MCF 10A (cell line): ENCODE measurements around the gene KRT71. TPM values are rescaled to one million over a fixed set of nuclear protein-coding genes. Genes with fewer than 3 reads are reported as not detected.
A peak's percentile ranks its signal among the peaks of the same experiment; 100 is the strongest.

Experiments
- BruUV-seq: library from RNA; stranded (reverse); fragments of 400-500 nt; replicated peaks from 2 replicates; lab custom pipeline; 2021; lab: Mats Ljungman, UMichigan
- CTCF ChIA-PET: fragments of 300-600 bp; sonication (Branson Sonifier 250); formaldehyde crosslinking; extraction: SDS; loops from one replicate; lab custom pipeline; 2021; ENCODE audit warnings: antibody characterized with exemption, inconsistent platforms; lab: Yijun Ruan, JAX
- POLR2A ChIA-PET: fragments of 300-600, 350-650 bp; sonication (Branson Sonifier 250); formaldehyde crosslinking; extraction: SDS; loops from one replicate; lab custom pipeline; 2020; ENCODE audit warnings: antibody characterized with exemption, inconsistent platforms; lab: Yijun Ruan, JAX
- DNase-seq: peaks from one replicate; pipeline ENCODE4 v3.0.0-alpha.2; 2018; ENCODE audit not compliant: unreplicated experiment
- H3K27ac Mint-ChIP-seq: one replicate; pipeline ENCODE4 v1.8.0; 2022; ENCODE audit warnings: mild to moderate bottlenecking, low read depth, mixed read lengths; ENCODE audit not compliant: unreplicated experiment
- H3K27me3 Mint-ChIP-seq: one replicate; pipeline ENCODE4 v1.8.0; 2022; ENCODE audit warnings: mixed read lengths; ENCODE audit not compliant: insufficient read depth, unreplicated experiment
- H3K36me3 Mint-ChIP-seq: one replicate; pipeline ENCODE4 v1.8.0; 2022; ENCODE audit warnings: mild to moderate bottlenecking, moderate library complexity, mixed read lengths; ENCODE audit not compliant: insufficient read depth, unreplicated experiment
- H3K4me1 Mint-ChIP-seq: one replicate; pipeline ENCODE4 v1.8.0; 2022; ENCODE audit warnings: mixed read lengths; ENCODE audit not compliant: insufficient read depth, unreplicated experiment
- H3K4me3 Mint-ChIP-seq: one replicate; pipeline ENCODE4 v1.8.0; 2022; ENCODE audit warnings: mild to moderate bottlenecking, moderate library complexity, mixed read lengths; ENCODE audit not compliant: unreplicated experiment
- H3K9me3 Mint-ChIP-seq: one replicate; pipeline ENCODE4 v1.8.0; 2022; ENCODE audit warnings: mixed read lengths; ENCODE audit not compliant: unreplicated experiment
- intact Hi-C: fragments of 100-400 bp; cut with micrococcal nuclease; formaldehyde crosslinking; loops from 2 replicates; pipeline ENCODE4 v1.14.1; 2022
- total RNA-seq: library from RNA; stranded (reverse); gene quantifications from 2 replicates; pipeline ENCODE4 v1.2.3, GENCODE V29; 2022
- TF ChIP-seq, protein P1 (sequence below): fragments of 200-600 bp; IDR thresholded peaks from one replicate; pipeline ENCODE4 v1.8.0; 2022; ENCODE audit warnings: antibody characterized with exemption, mild to moderate bottlenecking; ENCODE audit not compliant: unreplicated experiment

KRT71 gene
- total RNA-seq, 1 experiment from 2014 or later: not detected

DNA sequence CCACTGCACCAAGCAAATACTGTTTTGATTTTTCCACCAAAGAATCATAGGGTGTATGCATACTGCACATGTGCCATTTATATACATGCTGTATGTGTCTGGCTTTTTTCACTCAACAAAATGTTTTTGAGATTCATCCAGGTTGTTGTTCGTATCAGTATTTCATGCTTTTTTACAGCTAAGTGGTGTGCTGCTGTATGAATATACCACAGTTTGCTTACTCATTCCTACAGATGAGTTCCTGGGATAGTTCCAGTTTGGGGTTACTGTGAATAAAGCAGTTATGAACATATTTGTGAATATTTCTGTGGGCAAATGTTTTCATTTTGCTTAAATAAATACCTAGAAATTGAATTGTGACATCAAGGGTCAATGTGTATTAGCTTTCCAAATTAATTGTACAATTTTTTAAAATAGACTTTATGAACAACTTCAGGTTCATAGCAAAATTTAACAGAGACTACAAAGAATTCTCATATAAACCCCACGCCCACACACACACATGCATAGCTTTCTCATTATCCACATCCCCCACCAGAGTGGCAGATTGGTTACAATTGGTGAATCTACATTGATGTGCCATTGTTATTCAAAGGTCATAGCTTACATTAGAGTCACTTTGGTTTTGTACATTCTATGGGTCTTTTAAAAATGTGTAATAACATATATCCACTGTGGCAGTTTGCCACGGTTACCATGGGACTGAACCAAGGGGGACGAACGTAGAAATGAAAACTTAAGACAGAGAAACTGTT, 53.0 kb downstream of the KRT71 start:
- no peak overlapping the region for H3K27ac Mint-ChIP-seq

DNA sequence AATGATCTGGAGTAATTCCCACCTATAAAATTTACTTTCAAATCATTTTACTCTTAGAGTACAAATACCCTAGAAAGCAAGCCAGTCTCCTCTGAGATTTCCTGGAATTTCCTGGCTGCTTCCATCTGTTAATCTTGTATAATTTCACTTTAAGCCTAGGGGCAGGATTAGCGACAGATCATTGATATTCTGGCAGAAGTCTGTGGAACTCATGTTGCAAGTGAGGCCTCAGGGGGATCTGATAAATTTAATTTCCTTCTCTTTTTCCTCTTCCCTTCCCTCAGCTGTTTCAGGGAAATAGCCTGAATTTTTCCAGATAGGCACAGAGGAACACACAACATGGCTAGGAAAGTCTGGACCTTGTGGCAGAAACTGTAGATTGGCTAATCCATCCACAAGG, 54.0 kb downstream of the KRT71 start:
- H3K36me3 Mint-ChIP-seq: no peaks in the 10 kb centered on the region
- H3K27me3 Mint-ChIP-seq: no peaks in the 10 kb centered on the region
- TF ChIP-seq, protein P1, sequence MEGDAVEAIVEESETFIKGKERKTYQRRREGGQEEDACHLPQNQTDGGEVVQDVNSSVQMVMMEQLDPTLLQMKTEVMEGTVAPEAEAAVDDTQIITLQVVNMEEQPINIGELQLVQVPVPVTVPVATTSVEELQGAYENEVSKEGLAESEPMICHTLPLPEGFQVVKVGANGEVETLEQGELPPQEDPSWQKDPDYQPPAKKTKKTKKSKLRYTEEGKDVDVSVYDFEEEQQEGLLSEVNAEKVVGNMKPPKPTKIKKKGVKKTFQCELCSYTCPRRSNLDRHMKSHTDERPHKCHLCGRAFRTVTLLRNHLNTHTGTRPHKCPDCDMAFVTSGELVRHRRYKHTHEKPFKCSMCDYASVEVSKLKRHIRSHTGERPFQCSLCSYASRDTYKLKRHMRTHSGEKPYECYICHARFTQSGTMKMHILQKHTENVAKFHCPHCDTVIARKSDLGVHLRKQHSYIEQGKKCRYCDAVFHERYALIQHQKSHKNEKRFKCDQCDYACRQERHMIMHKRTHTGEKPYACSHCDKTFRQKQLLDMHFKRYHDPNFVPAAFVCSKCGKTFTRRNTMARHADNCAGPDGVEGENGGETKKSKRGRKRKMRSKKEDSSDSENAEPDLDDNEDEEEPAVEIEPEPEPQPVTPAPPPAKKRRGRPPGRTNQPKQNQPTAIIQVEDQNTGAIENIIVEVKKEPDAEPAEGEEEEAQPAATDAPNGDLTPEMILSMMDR: no peak
- H3K9me3 Mint-ChIP-seq: peaks cover 7% of the 10 kb centered on the region
- no peak overlapping the region for H3K27ac Mint-ChIP-seq
- no TSS peak for BruUV-seq
- no peak for DNase-seq
- ChIA-PET CTCF (interaction anchor here (1.5 kb wide), 2 partner anchors 13 to 18 kb away, joined by 3 to 6 read pairs; no protein-coding TSS in a partner anchor), POLR2A (interaction anchor here (27.6 to 28.5 kb wide), 2 partner anchors 5 to 14 kb away, joined by 1235 read pairs; partner anchors contain the start of genes KRT5 and KRT6A)
- intact Hi-C loops: no loop called here
- H3K4me3 Mint-ChIP-seq: no peak overlapping the region
- peaks cover 66% of the 10 kb centered on the region for H3K4me1 Mint-ChIP-seq

More for the DNA sequence above, 53.0 kb downstream of the KRT71 start:
- DNase-seq: peak; percentile 25
- TF ChIP-seq, protein P1: no peak
- Mint-ChIP-seq H3K4me1 (peaks cover 56% of the 10 kb centered on the region), H3K4me3 (no peak overlapping the region), H3K36me3 (no peaks in the 10 kb centered on the region), H3K27me3 (no peaks in the 10 kb centered on the region), H3K9me3 (peaks cover 7% of the 10 kb centered on the region)
- no TSS peak for BruUV-seq
- intact Hi-C loops: no loop called here
- POLR2A ChIA-PET: interaction anchor here (0.5 to 28.5 kb wide), 8 partner anchors 6 to 365 kb away, joined by 3 to 1235 read pairs (median 4); partner anchors contain the start of genes KRT5 and KRT6A
- CTCF ChIA-PET: interaction anchor here (0.6 to 1.5 kb wide), 11 partner anchors 10 to 481 kb away, joined by 3 to 7 read pairs (median 3); no protein-coding TSS in a partner anchor

DNA sequence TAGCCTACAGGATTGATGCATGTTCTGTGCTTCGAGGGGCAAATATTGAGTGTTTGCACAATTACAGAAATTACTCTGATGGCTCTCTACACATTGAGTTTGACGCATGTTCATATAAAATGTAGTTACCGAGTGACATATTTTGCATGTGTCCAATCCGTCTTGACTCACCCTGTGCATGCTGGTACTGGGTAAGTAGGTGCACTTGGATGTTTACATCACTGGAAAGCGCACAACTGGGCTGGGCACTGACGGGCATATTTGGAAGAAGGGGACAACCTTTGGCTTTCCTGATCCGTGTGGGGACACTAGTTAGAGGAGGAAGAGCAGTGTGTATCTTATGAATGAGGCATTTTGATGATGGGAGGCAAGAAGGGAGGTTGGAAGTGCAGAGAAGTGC, 55.0 kb downstream of the KRT71 start:
- ChIA-PET CTCF (interaction anchor here (1.0 to 5.6 kb wide), 3 partner anchors 9 to 115 kb away, joined by 4 to 50 read pairs (median 16); no protein-coding TSS in a partner anchor), POLR2A (interaction anchor here (5.6 to 28.5 kb wide), 3 partner anchors 14 to 378 kb away, joined by 117 to 1235 read pairs (median 141); partner anchors contain the start of gene KRT5)
- Mint-ChIP-seq H3K27me3 (no peaks in the 10 kb centered on the region), H3K4me3 (no peak overlapping the region), H3K27ac (peak overlapping the region; percentile 31), H3K9me3 (peaks cover 7% of the 10 kb centered on the region), H3K4me1 (peaks cover 73% of the 10 kb centered on the region), H3K36me3 (peaks cover 5% of the 10 kb centered on the region)
- no peak for DNase-seq
- intact Hi-C loops: no loop called here
- TF ChIP-seq, protein P1: no peak
- BruUV-seq: no TSS peak

DNA sequence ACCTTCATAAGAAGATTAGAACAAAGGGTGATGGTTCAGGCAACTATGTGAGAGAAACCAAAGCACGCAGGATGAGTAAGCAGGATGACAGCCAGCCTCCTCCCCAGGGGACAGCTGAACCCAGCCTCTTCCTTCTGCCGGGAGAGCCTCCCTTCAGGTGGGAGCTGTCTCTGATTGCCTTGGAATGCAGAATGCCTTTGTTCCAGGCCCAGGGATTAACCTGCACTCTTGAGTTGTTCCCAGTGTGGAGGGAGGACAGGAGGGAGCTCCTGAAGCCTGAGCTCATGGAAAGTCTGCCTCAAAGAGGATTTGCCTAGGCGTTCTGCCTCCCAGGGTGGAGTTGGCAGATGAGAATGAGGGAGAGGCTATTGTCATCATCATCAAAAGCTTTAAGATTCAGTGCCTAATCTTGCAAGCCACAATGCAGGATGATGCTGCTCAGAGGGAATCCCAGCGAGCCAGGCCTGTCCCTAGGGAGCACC, 56.3 kb downstream of the KRT71 start:
- H3K4me3 Mint-ChIP-seq: peak overlapping the region; percentile 93
- intact Hi-C loops: no loop called here
- peaks cover 18% of the 10 kb centered on the region for H3K36me3 Mint-ChIP-seq
- peaks cover 7% of the 10 kb centered on the region for H3K9me3 Mint-ChIP-seq
- TF ChIP-seq, protein P1: no peak
- peaks cover 67% of the 10 kb centered on the region for H3K4me1 Mint-ChIP-seq
- H3K27me3 Mint-ChIP-seq: no peaks in the 10 kb centered on the region
- no TSS peak for BruUV-seq
- H3K27ac Mint-ChIP-seq: peak overlapping the region; percentile 95
- ChIA-PET CTCF (interaction anchor here (0.5 to 5.6 kb wide), 10 partner anchors 10 to 650 kb away, joined by 3 to 50 read pairs (median 5); no protein-coding TSS in a partner anchor), POLR2A (interaction anchor here (0.6 to 28.5 kb wide), 10 partner anchors 13 to 379 kb away, joined by 3 to 1235 read pairs (median 4); partner anchors contain the start of genes KRT5 and KRT6C)
- peak; percentile 89 for DNase-seq
